Measurements from ENCODE around the gene WAS. TPM values are rescaled to one million over a fixed set of nuclear protein-coding genes. Genes with fewer than 3 reads are reported as not detected.
"Not testable (repeated sequence)": the region's sequence is repeated elsewhere in the genome, so short reads cannot be mapped to it uniquely, and the experiment has no call there.

Gene WAS
- total and polyA plus RNA-seq, 2 of the 8 experiments (the other 6 are each of a cell fraction or from before 2014, with no cell fraction given) = 0.63 to 0.65 TPM

DNA sequence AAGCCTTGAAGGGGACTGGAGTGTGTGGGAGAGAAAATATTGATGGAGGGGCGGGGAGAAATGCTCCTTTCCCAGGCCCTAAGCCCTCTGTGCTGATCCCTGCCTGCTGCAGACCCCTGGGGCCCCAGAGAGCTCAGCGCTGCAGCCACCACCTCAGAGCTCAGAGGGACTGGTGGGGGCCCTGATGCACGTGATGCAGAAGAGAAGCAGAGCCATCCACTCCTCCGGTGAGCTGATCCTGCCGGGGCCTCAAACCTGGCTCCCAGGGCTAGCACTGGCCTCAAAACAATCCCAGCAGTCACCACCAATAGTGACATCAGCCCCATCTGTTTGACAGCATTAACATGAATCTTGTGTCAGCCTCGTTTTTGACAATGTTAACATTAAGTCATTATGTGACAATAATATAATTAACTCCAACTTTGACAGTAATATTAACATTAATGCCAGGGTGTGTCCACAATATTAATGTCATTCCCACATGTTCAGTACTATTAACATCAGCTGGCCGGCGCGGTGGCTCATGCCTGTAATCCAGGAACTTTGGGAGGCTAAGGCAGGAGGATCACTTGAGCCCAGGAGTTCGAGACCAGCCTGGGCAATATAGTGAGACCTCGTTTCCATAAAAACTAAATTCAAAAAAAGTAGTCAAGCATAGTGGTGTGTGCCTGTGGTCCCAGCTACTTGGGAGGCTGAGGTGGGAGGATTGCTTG, 5.8 kb downstream of the WAS start (continued):
- TF ChIP-seq SIX5 (IDR thresholded peaks at IDR 0.05; ENCODE audit: low read depth, low read length) (no peak), SP1 (IDR thresholded peaks at IDR 0.05; ENCODE audit: low read depth, low read length) (no peak), CHD2 (IDR thresholded peaks at IDR 0.05; ENCODE audit: low read length) (no peak), POU5F1 (IDR thresholded peaks at IDR 0.05; ENCODE audit: low read depth, low read length) (no peak), JUN (IDR thresholded peaks at IDR 0.05; ENCODE audit: low read depth, low read length) (no peak), MAFK (IDR thresholded peaks at IDR 0.05; ENCODE audit: low read depth, low read length) (no peak), RFX5 (IDR thresholded peaks at IDR 0.05; ENCODE audit: borderline replicate concordance, low read depth, low read length) (no peak)

DNA sequence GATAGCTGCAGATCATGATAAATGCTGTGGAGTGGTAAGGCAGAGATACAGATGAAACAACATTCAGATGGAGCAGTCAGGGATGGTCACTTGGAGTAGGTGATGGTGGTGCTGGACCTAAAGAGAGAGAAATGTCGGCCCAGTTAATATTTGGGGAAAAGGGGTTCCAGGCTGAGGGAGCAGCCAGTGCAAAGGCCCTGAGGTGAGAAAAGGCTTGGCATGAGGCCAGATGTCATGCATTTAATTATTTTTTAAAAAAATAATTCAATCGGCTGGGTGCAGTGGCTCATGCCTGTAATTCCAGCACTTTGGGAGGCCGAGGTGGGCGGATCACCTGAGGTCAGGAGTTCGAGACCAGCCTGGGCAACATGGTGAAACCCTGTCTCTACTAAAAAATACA, 8.1 kb downstream of the WAS start:
- H3K79me1 ChIP-seq (ENCODE audit: low read depth, low read length); H3K4me2 ChIP-seq (ENCODE audit: insufficient read depth in 1 of 2, low read depth in 2 of 2, low read length in 2 of 2); H3K27ac ChIP-seq (ENCODE audit: low read depth, low read length); H4K91ac ChIP-seq (replicated peaks; ENCODE audit: insufficient read length, low read length); H4K5ac ChIP-seq (ENCODE audit: insufficient read length, low read depth, low read length); H3K9me3 ChIP-seq (ENCODE audit: insufficient read depth in 2 of 2, low read depth in 1 of 2, low read length in 1 of 2); H4K20me1 ChIP-seq (replicated peaks in 1 of 2; ENCODE audit: control insufficient read depth in 1 of 2, insufficient read depth in 2 of 2, low read length in 2 of 2); H3K36me3 ChIP-seq (ENCODE audit: control insufficient read depth in 2 of 4, insufficient read depth in 4 of 4, low read length in 3 of 4); H2BK15ac ChIP-seq (ENCODE audit: low read length); H2AK5ac ChIP-seq (ENCODE audit: low read depth, low read length); H3K4me1 ChIP-seq (replicated peaks in 1 of 4; ENCODE audit: control insufficient read depth in 3 of 4, insufficient read depth in 4 of 4, low read length in 3 of 4); H2BK120ac ChIP-seq (replicated peaks; ENCODE audit: low read depth, low read length); H3K23me2 ChIP-seq (ENCODE audit: low read depth, low read length); H3K4ac ChIP-seq (replicated peaks; ENCODE audit: insufficient read length, low read depth, low read length); CTCF ChIA-PET (ENCODE audit: partially characterized antibody); H3K4me3 ChIP-seq (ENCODE audit: extremely low read depth in 1 of 4, insufficient read depth in 2 of 4, low read depth in 3 of 4, low read length in 4 of 4); H3K56ac ChIP-seq (replicated peaks; ENCODE audit: insufficient read length, low read depth, low read length); FAIRE-seq; H2BK20ac ChIP-seq (ENCODE audit: low read length); H3K23ac ChIP-seq (ENCODE audit: insufficient read length); H3K14ac ChIP-seq (ENCODE audit: insufficient read length); H3K79me2 ChIP-seq (ENCODE audit: control insufficient read depth in 1 of 2, insufficient read depth in 2 of 2, low read length in 2 of 2); H2BK12ac ChIP-seq (ENCODE audit: low read depth, low read length); H2AFZ ChIP-seq (ENCODE audit: low read length); H2BK5ac ChIP-seq (ENCODE audit: low read depth, low read length); H3K9ac ChIP-seq (replicated peaks in 1 of 4; ENCODE audit: extremely low read depth in 1 of 4, low read depth in 3 of 4, low read length in 3 of 4); DNase-seq (ENCODE audit: low read depth in 1 of 2, low spot score in 2 of 2); H3K18ac ChIP-seq (ENCODE audit: extremely low read depth, low read length); H4K8ac ChIP-seq (ENCODE audit: extremely low read depth, insufficient read depth, low read length); H3K27me3 ChIP-seq (replicated peaks in 1 of 4; ENCODE audit: control insufficient read depth in 3 of 4, extremely low read depth in 1 of 4, insufficient read depth in 3 of 4, low read length in 3 of 4): not testable (repeated sequence)
- POLR2A ChIA-PET (ENCODE audit: partially characterized antibody) = interaction anchor here (1.2 kb wide), 1 partner anchor 37 kb away, joined by 3 read pairs; no protein-coding TSS in a partner anchor
- 85% methylated on average over 2 of the region's 5 CpGs; no CpG with 5 or more reads in 1 of the 2 experiments for WGBS, 2 experiments (ENCODE audit: extremely low coverage in 1 of 2, insufficient coverage in 1 of 2, insufficient read length in 1 of 2, insufficient replicate concordance in 2 of 2, low coverage in 1 of 2, low lambda C conversion rate in 2 of 2, missing lambda C conversion rate in 1 of 2)

Measured in H1 (cell line).